ENCODE data around the gene CYP26A1.

Gene CYP26A1

GRCh38 chr10:93072225-93072712, 1.4 kb upstream of the CYP26A1 start:
- TF ChIP-seq, protein P1, sequence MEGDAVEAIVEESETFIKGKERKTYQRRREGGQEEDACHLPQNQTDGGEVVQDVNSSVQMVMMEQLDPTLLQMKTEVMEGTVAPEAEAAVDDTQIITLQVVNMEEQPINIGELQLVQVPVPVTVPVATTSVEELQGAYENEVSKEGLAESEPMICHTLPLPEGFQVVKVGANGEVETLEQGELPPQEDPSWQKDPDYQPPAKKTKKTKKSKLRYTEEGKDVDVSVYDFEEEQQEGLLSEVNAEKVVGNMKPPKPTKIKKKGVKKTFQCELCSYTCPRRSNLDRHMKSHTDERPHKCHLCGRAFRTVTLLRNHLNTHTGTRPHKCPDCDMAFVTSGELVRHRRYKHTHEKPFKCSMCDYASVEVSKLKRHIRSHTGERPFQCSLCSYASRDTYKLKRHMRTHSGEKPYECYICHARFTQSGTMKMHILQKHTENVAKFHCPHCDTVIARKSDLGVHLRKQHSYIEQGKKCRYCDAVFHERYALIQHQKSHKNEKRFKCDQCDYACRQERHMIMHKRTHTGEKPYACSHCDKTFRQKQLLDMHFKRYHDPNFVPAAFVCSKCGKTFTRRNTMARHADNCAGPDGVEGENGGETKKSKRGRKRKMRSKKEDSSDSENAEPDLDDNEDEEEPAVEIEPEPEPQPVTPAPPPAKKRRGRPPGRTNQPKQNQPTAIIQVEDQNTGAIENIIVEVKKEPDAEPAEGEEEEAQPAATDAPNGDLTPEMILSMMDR (IDR thresholded peaks at IDR 0.05) = no peak

- TF ChIP-seq, protein P1 (IDR thresholded peaks at IDR 0.05) = no peak
Observed at GRCh38 chr10:93072713-93073538, 767 bp upstream of the CYP26A1 start.

DNA sequence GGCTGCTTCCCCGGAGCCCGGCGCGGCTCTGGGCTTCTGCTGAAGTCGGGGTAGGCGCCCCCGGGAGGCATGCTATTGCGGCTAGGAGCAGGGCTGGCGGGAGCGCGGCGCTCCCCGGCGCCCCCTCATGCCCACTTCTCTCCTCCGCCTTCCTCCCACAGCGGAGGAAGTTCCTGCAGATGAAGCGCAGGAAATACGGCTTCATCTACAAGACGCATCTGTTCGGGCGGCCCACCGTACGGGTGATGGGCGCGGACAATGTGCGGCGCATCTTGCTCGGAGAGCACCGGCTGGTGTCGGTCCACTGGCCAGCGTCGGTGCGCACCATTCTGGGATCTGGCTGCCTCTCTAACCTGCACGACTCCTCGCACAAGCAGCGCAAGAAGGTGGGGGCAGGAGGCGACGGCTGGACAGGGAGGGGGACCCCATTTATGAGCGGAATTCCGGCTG, 479 bp downstream of the CYP26A1 start:
- TF ChIP-seq, protein P1 (IDR thresholded peaks at IDR 0.05) = peak; percentile 11; the same call in 1 of the 2 replicates

DNA sequence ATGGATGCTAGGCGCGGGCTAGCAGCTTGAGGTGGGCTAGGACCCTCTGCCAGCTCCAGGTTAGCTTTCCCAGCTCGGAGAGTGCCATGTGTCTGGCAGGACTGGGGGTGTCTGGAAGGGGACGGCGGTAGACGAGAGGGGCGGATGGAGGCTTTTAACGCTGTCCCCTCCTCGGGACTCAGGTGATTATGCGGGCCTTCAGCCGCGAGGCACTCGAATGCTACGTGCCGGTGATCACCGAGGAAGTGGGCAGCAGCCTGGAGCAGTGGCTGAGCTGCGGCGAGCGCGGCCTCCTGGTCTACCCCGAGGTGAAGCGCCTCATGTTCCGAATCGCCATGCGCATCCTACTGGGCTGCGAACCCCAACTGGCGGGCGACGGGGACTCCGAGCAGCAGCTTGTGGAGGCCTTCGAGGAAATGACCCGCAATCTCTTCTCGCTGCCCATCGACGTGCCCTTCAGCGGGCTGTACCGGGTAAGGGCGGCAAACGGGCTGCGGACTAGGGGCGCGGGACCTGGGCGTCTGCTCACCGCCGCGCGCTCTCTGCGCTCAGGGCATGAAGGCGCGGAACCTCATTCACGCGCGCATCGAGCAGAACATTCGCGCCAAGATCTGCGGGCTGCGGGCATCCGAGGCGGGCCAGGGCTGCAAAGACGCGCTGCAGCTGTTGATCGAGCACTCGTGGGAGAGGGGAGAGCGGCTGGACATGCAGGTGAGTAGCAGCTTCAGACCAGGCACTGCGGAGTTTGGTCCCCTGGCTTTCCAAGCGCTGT, 1.1 kb downstream of the CYP26A1 start:
- TF ChIP-seq, protein P1 (IDR thresholded peaks at IDR 0.05) = no peak

DNA sequence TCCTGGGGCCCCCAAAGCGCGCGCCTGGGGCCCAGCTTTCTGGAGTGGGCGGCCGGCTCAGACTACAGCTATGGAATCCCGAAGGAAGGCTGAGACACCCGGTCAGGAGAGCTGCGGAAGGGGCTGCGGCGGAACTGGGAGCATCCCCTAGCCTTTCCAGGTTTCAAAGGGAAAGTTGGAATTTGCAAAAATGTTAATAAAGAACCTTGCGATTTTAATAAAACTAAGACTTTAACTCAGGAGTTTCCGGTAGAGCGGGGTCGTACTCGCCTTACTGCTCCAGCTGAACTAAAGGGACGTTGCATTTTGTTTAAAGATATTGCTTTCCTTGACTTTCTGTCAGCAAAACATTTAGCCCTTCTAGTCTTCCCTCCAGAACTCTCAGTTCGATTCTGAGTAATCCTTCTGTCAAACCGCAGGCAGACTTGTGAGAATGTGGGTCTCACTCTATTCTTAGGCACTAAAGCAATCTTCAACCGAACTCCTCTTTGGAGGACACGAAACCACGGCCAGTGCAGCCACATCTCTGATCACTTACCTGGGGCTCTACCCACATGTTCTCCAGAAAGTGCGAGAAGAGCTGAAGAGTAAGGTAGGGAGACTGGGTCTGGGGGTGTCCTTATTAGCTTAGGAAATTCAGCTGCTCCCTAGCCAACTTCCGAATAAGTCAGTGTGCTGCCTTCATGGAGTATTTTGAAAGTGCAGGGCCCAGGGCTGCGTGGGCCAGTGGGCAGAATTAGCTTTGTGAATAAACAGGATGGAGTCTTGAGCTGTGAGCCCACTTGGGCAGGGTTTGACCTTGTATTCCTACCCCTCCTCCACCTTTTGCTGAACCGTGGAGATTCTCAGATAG, 1.9 kb downstream of the CYP26A1 start:
- TF ChIP-seq, protein P1 (IDR thresholded peaks at IDR 0.05) = no peak

DNA sequence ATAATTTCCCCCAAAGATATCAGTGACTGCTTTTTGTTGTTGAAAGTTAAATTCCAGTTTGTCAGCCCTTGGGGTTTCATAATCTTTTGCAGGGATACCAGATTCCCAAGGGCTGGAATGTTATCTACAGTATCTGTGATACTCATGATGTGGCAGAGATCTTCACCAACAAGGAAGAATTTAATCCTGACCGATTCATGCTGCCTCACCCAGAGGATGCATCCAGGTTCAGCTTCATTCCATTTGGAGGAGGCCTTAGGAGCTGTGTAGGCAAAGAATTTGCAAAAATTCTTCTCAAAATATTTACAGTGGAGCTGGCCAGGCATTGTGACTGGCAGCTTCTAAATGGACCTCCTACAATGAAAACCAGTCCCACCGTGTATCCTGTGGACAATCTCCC, 3.2 kb downstream of the CYP26A1 start:
- TF ChIP-seq, protein P1 (IDR thresholded peaks at IDR 0.05) = no peak

DNA sequence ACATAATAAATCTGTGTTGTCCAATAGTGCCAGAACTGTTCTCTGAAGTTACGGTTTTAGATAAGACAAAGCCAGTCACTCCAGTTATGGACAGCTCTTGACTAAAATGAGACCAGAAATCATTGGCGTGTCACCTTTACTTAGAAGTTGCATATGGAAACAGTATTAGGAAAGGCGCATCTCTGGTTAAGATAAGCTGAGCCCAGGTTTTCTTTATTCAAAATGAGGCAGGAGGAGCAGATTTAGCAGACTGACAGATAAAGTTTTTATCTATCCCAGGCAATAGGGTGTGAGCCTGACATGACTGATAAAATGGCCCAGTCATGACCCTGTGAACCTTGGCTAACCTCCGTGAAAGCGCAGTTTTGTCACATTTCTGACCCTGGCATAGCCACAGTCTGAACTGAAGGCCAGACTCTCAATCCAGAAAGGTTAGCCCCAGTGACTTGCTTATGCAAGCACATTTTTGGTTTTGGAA, 4.2 kb downstream of the CYP26A1 start:
- TF ChIP-seq, protein P1 (IDR thresholded peaks at IDR 0.05) = no peak
